22Rv1 (cell line): ENCODE measurements around the gene EFNB1.

ENCODE experiments used
- CTCF ChIP-seq: fragments of 450-650 bp; IDR thresholded peaks from 2 replicates; pipeline ENCODE4 v1.5.1; 2017; ENCODE audit warnings: mild to moderate bottlenecking
- ZFX ChIP-seq: fragments of 450-650 bp; IDR thresholded peaks from 2 replicates; pipeline ENCODE4 v1.6.1; 2017; ENCODE audit warnings: antibody characterized with exemption, borderline replicate concordance

GRCh38 chrX:68853665-68854251 is 24.9 kb downstream of the EFNB1 start:
- TF ChIP-seq CTCF (no peak), ZFX (no peak)
